HepG2 (cell line): ENCODE results near the gene MYORG. TPM values are rescaled to one million over a fixed set of nuclear protein-coding genes. Genes with fewer than 3 reads are reported as not detected.

Source experiments
- BCL6 ChIP-seq: IDR thresholded peaks from 2 replicates; pipeline ENCODE4 v1.6.1; 2016; ENCODE audit warnings: missing genetic modification reagents, missing compliant biosample characterization
- FOXO1 ChIP-seq: sonication (generic); formaldehyde crosslinking; IDR thresholded peaks from 2 replicates; pipeline ENCODE4 v1.4.0; 2020; ENCODE audit warnings: missing genetic modification reagents
- KDM3A ChIP-seq: IDR thresholded peaks from 2 replicates; pipeline ENCODE4 v1.6.1; 2018; ENCODE audit warnings: low read depth, missing compliant biosample characterization
- MAFG ChIP-seq: sonication (generic); formaldehyde crosslinking; IDR thresholded peaks from 2 replicates; pipeline ENCODE4 v1.5.1; 2020; ENCODE audit warnings: mild to moderate bottlenecking, missing genetic modification reagents
- MATR3 ChIP-seq: sonication (generic); formaldehyde crosslinking; IDR thresholded peaks from 2 replicates; pipeline ENCODE4 v1.4.0; 2020; ENCODE audit warnings: missing genetic modification reagents
- MTA1 ChIP-seq: sonication (generic); formaldehyde crosslinking; IDR thresholded peaks from 2 replicates; pipeline ENCODE4 v1.4.0; 2020; ENCODE audit warnings: missing genetic modification reagents, mild to moderate bottlenecking, borderline replicate concordance
- MXD4 ChIP-seq: IDR thresholded peaks from 2 replicates; pipeline ENCODE4 v1.6.1; 2016; ENCODE audit warnings: mild to moderate bottlenecking, missing biosample characterization, missing genetic modification reagents
- PHF21A ChIP-seq: sonication (generic); formaldehyde crosslinking; IDR thresholded peaks from 2 replicates; pipeline ENCODE4 v1.5.0; 2020; ENCODE audit warnings: mild to moderate bottlenecking, missing genetic modification reagents
- RFX5 ChIP-seq: IDR thresholded peaks from 2 replicates; pipeline ENCODE4 v1.6.1; 2011; ENCODE audit warnings: low read depth, low read length, improper control_type of control experiment
- RXRB ChIP-seq: IDR thresholded peaks from 2 replicates; pipeline ENCODE4 v1.6.1; 2016; ENCODE audit warnings: borderline replicate concordance, missing genetic modification reagents, missing compliant biosample characterization
- TARDBP ChIP-seq: sonication (generic); formaldehyde crosslinking; IDR thresholded peaks from 2 replicates; pipeline ENCODE4 v1.8.0; 2022; ENCODE audit warnings: mild to moderate bottlenecking, missing genetic modification reagents
- TBX2 ChIP-seq: sonication (generic); formaldehyde crosslinking; IDR thresholded peaks from 2 replicates; pipeline ENCODE4 v1.5.0; 2020; ENCODE audit warnings: missing genetic modification reagents, mild to moderate bottlenecking, borderline replicate concordance
- TMF1 ChIP-seq: sonication (generic); formaldehyde crosslinking; IDR thresholded peaks from 2 replicates; pipeline ENCODE4 v1.8.1; 2022; ENCODE audit warnings: low read depth, missing genetic modification reagents
- YEATS4 ChIP-seq: sonication (generic); formaldehyde crosslinking; IDR thresholded peaks from 2 replicates; pipeline ENCODE4 v1.4.0; 2020; ENCODE audit warnings: missing genetic modification reagents, borderline replicate concordance
- ZBTB34 ChIP-seq: sonication (generic); formaldehyde crosslinking; IDR thresholded peaks from 2 replicates; pipeline ENCODE4 v1.8.0; 2022; ENCODE audit warnings: mild to moderate bottlenecking, missing genetic modification reagents
- ZC3H13 ChIP-seq: sonication (generic); formaldehyde crosslinking; IDR thresholded peaks from 2 replicates; pipeline ENCODE4 v1.8.1; 2023; ENCODE audit warnings: mild to moderate bottlenecking, missing genetic modification reagents, moderate library complexity
- ZFX ChIP-seq: sonication (generic); formaldehyde crosslinking; IDR thresholded peaks from 2 replicates; pipeline ENCODE4 v1.4.0; 2020; ENCODE audit warnings: mild to moderate bottlenecking, low read depth, missing genetic modification reagents, moderate library complexity
- ZKSCAN1 ChIP-seq: fragments of 150-350 bp; IDR thresholded peaks from 2 replicates; pipeline ENCODE4 v1.6.1; 2014; ENCODE audit warnings: low read length
- ZNF10 ChIP-seq: sonication (generic); formaldehyde crosslinking; IDR thresholded peaks from 2 replicates; pipeline ENCODE4 v1.4.0; 2020; ENCODE audit warnings: mild to moderate bottlenecking, low read depth, missing genetic modification reagents, borderline replicate concordance
- ZNF121 ChIP-seq: sonication (generic); formaldehyde crosslinking; IDR thresholded peaks from 2 replicates; pipeline ENCODE4 v1.5.0; 2020; ENCODE audit warnings: mild to moderate bottlenecking, missing genetic modification reagents
- ZNF180 ChIP-seq: sonication (generic); formaldehyde crosslinking; IDR thresholded peaks from 2 replicates; pipeline ENCODE4 v1.4.0; 2020; ENCODE audit warnings: low read depth, missing genetic modification reagents, borderline replicate concordance
- ZNF253 ChIP-seq: sonication (generic); formaldehyde crosslinking; IDR thresholded peaks from 2 replicates; pipeline ENCODE4 v1.8.0; 2022; ENCODE audit warnings: mild to moderate bottlenecking, missing genetic modification reagents, borderline replicate concordance
- ZNF333 ChIP-seq: sonication (generic); formaldehyde crosslinking; IDR thresholded peaks from 2 replicates; pipeline ENCODE4 v1.4.0; 2020; ENCODE audit warnings: mild to moderate bottlenecking, missing genetic modification reagents, borderline replicate concordance
- ZNF431 ChIP-seq: sonication (generic); formaldehyde crosslinking; IDR thresholded peaks from 2 replicates; pipeline ENCODE4 v1.9.0; 2022; ENCODE audit warnings: missing genetic modification reagents, low read depth, mild to moderate bottlenecking, borderline replicate concordance
- ZNF563 ChIP-seq: sonication (generic); formaldehyde crosslinking; IDR thresholded peaks from 2 replicates; pipeline ENCODE4 v1.8.0; 2022; ENCODE audit warnings: mild to moderate bottlenecking, moderate library complexity, missing genetic modification reagents
- ZNF572 ChIP-seq: sonication (generic); formaldehyde crosslinking; IDR thresholded peaks from 2 replicates; pipeline ENCODE4 v1.5.1; 2020; ENCODE audit warnings: mild to moderate bottlenecking, missing genetic modification reagents
- ZNF7 ChIP-seq: IDR thresholded peaks from 2 replicates; pipeline ENCODE4 v1.6.1; 2016; ENCODE audit warnings: missing biosample characterization, missing genetic modification reagents
- ZNF720 ChIP-seq: sonication (generic); formaldehyde crosslinking; IDR thresholded peaks from 2 replicates; pipeline ENCODE4 v1.4.0; 2020; ENCODE audit warnings: missing genetic modification reagents
- polyA plus RNA-seq, 8 experiments: library from polyadenylated mRNA; depleted of rRNA in 3 of 8; stranded (reverse) in 7 of 8; unstranded in 1 of 8; fragments of >200 nt; fragmentation: Illumina TruSeq in 4 of 8; extraction: Trizol in 4 of 8; gene quantifications; 2 replicates each; pipeline versions ENCODE4 v1.2.1 to v1.2.3, GENCODE V29; 2011 to 2016; ENCODE audit warnings: low read depth in 4 of 8, missing spikeins in 1 of 8, mixed read lengths in 1 of 8; ENCODE audit not compliant: insufficient read depth in 1 of 8
- total RNA-seq, 5 experiments: library from RNA; depleted of rRNA; stranded (reverse); fragments of >200 nt; fragmentation: Illumina TruSeq; extraction: Trizol; gene quantifications; 2 replicates each; pipeline ENCODE4 v1.2.3, GENCODE V29; 2016; ENCODE audit warnings: low read depth in 1 of 5
- TF ChIP-seq, protein P1 (sequence below): sonication (generic); formaldehyde crosslinking; IDR thresholded peaks from 2 replicates; pipeline ENCODE4 v1.4.0; 2020; ENCODE audit warnings: missing genetic modification reagents

MYORG gene
- total and polyA plus RNA-seq, 2 of the 13 experiments (the other 11 are each of a cell fraction or from before 2014, with no cell fraction given): 11.1 to 22.4 TPM

DNA sequence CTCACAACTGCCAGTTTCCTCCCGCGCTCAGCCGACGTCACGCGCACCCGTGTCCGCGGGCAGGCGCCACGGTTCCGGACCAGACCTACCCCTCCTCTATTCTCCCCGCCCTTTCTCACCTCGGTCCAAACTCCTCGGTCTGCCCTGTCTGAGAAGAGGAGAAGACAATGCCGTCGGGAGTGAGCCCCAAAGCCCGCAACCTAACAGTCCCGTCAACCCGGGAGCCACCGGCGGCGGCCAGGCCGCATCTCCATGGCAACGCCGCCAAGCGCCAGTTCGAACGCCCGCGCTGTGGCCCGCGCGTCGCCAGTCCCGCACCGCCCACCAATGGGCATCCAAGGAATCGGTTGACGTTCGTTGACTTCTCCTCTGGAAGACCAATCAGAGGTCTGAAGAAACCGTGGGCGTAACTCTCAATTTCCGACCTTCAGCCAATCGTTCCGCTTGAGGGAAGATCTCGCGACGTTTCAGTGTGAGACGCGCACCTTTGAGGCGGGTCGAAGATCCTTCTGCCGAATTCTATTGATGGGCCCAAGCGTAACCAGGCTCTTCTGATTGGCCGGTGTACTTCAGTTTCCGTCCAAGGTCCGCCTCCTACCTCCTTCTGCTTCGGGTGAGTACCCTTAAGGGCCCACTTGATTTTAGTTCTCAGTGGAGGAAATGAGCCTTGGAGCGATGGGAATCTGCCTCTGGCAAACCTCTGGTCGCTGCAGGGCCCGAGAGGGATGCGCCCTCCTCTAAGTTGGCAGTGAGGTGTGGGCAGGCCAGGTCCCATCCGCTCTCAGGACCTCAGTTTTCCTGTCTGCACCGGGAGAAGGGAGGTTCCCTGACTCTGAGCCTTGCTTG, 47.5 kb downstream of the MYORG start, which contains the start of the genes KIF24 and NUDT2 (continued):
- peak; percentile 42; the same call in 1 of the 2 replicates for TF ChIP-seq TBX2 (CRISPR knock-in tag)
- TF ChIP-seq YEATS4 (CRISPR knock-in tag): peak; percentile 56; the same call in 1 of the 2 replicates
- no peak for TF ChIP-seq ZNF720 (CRISPR knock-in tag)
- TF ChIP-seq, protein P1, sequence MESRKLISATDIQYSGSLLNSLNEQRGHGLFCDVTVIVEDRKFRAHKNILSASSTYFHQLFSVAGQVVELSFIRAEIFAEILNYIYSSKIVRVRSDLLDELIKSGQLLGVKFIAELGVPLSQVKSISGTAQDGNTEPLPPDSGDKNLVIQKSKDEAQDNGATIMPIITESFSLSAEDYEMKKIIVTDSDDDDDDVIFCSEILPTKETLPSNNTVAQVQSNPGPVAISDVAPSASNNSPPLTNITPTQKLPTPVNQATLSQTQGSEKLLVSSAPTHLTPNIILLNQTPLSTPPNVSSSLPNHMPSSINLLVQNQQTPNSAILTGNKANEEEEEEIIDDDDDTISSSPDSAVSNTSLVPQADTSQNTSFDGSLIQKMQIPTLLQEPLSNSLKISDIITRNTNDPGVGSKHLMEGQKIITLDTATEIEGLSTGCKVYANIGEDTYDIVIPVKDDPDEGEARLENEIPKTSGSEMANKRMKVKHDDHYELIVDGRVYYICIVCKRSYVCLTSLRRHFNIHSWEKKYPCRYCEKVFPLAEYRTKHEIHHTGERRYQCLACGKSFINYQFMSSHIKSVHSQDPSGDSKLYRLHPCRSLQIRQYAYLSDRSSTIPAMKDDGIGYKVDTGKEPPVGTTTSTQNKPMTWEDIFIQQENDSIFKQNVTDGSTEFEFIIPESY (CRISPR knock-in tag): 0 out of 2 replicates have a peak, but pooled peaks have one; percentile 14
- TF ChIP-seq ZNF563: peak; percentile 64; the same call in 1 of the 2 replicates
- TF ChIP-seq FOXO1 (CRISPR knock-in tag): no peak
- peak; percentile 96 for TF ChIP-seq ZFX (CRISPR knock-in tag)
- TF ChIP-seq ZNF180: no peak
- TF ChIP-seq ZKSCAN1: no peak
- no peak for TF ChIP-seq ZNF121
- TF ChIP-seq PHF21A (CRISPR knock-in tag): no peak; the same call in 1 of the 2 replicates
- TF ChIP-seq ZBTB34 (CRISPR knock-in tag): no peak
- TF ChIP-seq MTA1 (CRISPR knock-in tag): peak; percentile 61; the same call in 1 of the 2 replicates
- TF ChIP-seq BCL6 (CRISPR knock-in tag): no peak
- TF ChIP-seq ZNF253 (CRISPR knock-in tag): 0 out of 2 replicates have a peak, but pooled peaks have one; percentile 62
- no peak for TF ChIP-seq ZNF572 (CRISPR knock-in tag)
- peak; percentile 77; the same call in 1 of the 2 replicates for TF ChIP-seq RFX5
- TF ChIP-seq TMF1 (CRISPR knock-in tag): no peak; the same call in 1 of the 2 replicates
- no peak for TF ChIP-seq MATR3 (CRISPR knock-in tag)
- no peak for TF ChIP-seq KDM3A (CRISPR knock-in tag)
- TF ChIP-seq ZNF7 (CRISPR knock-in tag): no peak
- TF ChIP-seq RXRB (CRISPR knock-in tag): no peak
- peak; percentile 34; the same call in 1 of the 2 replicates for TF ChIP-seq ZNF431 (CRISPR knock-in tag)
- peak; percentile 81; the same call in 1 of the 2 replicates for TF ChIP-seq ZNF333 (CRISPR knock-in tag)
- no peak for TF ChIP-seq ZC3H13
- TF ChIP-seq TARDBP (CRISPR knock-in tag): 0 out of 2 replicates have a peak, but pooled peaks have one; percentile 33
- TF ChIP-seq MAFG (CRISPR knock-in tag): no peak
- TF ChIP-seq ZNF10 (CRISPR knock-in tag): no peak
- peak; percentile 77 for TF ChIP-seq MXD4 (CRISPR knock-in tag)
